ENCODE data around the gene IFT20. TPM values are rescaled to one million over a fixed set of nuclear protein-coding genes. Genes with fewer than 3 reads are reported as not detected.

Gene IFT20
- total RNA-seq, 1 donor from 2014 or later, result 11.6 TPM

DNA sequence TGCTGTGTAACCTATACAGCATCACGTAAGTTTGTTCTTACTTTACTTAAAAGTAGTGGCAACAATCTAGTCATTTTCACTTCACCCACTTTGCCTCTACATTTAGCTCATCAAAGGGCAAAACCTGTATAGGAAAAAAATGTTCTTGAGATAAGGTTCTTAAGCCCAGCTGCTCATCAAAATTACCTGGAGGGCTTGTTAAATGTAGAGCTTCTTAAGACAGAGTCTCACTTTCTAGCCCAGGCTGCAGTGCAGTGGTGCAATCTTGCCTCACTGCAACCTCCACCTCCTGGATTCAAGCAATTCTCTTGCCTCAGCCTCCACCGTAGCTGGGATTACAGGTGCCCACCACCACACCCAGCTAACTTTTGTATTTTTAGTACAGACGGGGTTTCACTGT, 54.4 kb downstream of the IFT20 start:
- intact Hi-C loops (cut with DNase I), result no loop called here
- no peak for ATAC-seq
- no peak for DNase-seq (ENCODE audit: missing footprints)

DNA sequence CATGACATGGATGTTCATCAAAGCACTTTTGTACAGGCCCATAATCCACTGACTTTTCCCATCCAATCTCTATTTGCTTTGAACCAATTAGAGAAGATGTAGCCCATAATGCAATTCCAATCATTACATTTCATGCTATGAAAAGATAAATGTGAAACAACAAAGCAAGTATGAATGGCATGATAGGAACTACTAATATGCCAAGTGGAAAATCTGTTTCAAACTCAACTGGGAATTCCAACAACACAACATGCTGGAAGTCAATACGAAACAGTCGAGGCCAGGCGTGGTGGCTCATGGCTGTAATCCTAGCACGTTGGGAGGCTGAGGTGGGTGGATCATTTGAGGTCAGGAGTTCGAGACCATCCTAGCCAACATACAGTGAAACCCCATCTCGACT, 55.9 kb downstream of the IFT20 start:
- no peak for ATAC-seq
- intact Hi-C loops (cut with DNase I), result no loop called here

More for the DNA sequence above, 55.9 kb downstream of the IFT20 start:
- no peak for DNase-seq (ENCODE audit: missing footprints)

Small RNA genes within 50 kb of the gene (microRNA-seq; reads per million reads assigned to microRNA genes)
- gene MIR4723, result not detected

Other genes starting within 250 kb of the IFT20 start
- 2.3 TPM for gene TMEM97, start 16.3 kb downstream of the IFT20 start, total RNA-seq
- gene TNFAIP1, start 289 bp upstream of the IFT20 start, total RNA-seq, result 32.9 TPM
- 160 TPM for gene POLDIP2, start 22.1 kb upstream of the IFT20 start, total RNA-seq
- gene SEBOX, start 29.7 kb upstream of the IFT20 start, total RNA-seq, result not detected
- gene VTN, start 34.8 kb upstream of the IFT20 start, total RNA-seq, result 36.9 TPM
- gene SARM1, start 36.2 kb upstream of the IFT20 start, total RNA-seq, result 6.2 TPM
- gene SLC46A1, start 70.7 kb upstream of the IFT20 start, total RNA-seq, result 7.7 TPM
- not detected for gene SLC13A2, start 138.2 kb upstream of the IFT20 start, total RNA-seq
- not detected for gene FOXN1, start 170.9 kb upstream of the IFT20 start, total RNA-seq
- 22.2 TPM for gene UNC119, start 217.2 kb upstream of the IFT20 start, total RNA-seq
- gene PIGS, start 236.1 kb upstream of the IFT20 start, total RNA-seq, result 41.1 TPM
- 396 TPM for gene ALDOC, start 241.4 kb upstream of the IFT20 start, total RNA-seq